HG02938 (cell line): ENCODE measurements around the gene MTERF4.
"Not testable (repeated sequence)": the region's sequence is repeated elsewhere in the genome, so short reads cannot be mapped to it uniquely, and the experiment has no call there.

Experiments
- ATAC-seq: cut with Tn5 transposase; IDR thresholded peaks from one replicate; pipeline ENCODE4 v1.9.1; 2021; ENCODE audit warnings: mild to moderate bottlenecking, moderate library complexity; ENCODE audit not compliant: unreplicated experiment

The MTERF4 gene

DNA sequence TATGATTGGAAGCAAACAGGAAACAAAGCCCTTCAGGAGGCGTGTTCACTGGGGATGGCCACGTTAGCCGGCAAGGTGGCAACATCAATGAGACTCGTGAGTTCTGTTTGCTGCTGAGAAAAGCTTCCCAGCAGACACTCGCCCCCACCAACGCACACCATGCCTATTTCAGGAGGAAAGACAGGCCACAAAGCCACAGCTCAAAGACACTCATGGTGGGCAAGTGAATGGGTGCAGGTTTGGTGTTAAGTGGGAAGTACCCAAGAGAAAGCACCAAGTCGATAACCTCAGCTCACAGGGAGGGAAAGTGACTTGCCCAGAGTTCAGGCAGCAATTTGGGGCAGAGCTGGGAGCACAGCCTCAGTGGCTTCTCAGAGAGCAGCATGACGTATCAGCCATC is 10.5 kb upstream of the MTERF4 start:
- ATAC-seq: no peak

DNA sequence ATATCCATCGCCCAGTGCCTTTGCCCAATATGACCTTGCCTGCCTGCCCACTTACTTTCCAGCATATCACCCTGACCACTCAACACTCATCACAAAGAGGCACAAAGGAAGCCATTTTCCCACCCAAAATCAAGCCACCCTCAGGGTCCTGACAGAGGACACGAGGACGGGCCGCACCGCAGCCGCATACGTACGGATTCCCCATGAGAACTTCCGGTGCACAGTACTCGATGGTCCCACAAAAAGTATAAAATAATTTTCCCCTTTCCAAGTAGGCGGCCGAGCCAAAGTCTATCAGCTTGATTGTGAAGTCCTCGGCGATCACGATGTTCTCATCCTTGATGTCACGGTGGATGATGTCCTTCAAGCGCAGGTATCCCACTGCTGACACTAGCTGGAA is 10.0 kb upstream of the MTERF4 start:
- no peak for ATAC-seq

DNA sequence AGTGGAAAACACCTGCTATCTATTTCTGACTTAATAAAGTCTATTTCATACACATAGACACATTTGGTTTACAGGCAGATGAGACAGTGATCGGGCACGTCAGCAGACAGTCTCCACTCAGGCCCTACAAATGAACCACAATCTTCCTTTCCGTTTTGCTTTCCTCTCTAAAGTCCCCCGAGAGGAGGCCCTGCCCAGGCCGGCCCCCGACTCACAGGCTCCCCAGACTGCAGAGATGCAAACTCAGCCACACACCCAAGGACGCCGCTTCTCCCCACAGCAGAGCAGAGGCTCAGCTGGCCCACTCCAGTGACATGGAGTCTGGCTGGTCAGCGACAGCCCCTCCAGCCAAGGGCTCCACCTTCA is 9.3 kb upstream of the MTERF4 start:
- peak; percentile 36 for ATAC-seq

DNA sequence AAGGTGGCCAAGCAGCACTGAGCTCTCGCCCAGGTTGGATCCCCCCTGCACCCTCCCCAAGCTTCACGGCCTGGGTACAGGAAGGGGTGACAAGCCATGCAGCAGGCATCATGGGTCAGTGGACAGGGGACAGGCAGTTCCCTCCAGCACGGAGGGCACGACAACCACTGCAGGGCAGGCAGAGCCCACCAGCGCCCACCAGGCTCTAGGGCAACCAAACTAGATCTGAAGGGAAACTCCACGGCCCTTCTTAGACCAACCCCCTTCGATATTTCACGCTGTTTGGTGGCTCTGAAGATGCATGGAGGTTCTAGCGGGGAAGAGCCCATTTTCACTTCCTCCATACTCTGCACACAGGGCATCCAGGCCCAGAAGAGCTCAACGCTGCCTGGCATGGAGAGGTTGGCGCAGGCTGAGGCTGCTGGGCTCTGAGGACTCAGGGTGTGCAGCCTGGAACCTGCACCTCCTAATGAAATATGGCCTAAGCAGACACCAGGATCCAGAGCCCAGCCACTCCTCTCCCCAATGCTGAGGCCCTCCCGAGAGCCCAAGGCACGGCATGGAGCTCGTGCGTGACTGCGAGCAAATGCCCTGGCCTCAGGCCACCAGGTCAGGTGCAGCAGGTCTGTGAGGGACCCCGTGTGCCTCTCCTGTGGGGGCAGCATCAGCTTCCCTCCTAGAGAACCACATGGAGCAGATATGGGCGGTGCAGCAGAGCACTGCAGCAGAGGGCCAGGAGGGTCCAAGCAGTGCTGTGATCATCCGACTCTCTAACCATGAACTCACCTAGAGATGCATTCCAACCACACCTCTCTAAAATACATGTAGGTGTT is 8.7 kb upstream of the MTERF4 start:
- peak; percentile 34 for ATAC-seq

DNA sequence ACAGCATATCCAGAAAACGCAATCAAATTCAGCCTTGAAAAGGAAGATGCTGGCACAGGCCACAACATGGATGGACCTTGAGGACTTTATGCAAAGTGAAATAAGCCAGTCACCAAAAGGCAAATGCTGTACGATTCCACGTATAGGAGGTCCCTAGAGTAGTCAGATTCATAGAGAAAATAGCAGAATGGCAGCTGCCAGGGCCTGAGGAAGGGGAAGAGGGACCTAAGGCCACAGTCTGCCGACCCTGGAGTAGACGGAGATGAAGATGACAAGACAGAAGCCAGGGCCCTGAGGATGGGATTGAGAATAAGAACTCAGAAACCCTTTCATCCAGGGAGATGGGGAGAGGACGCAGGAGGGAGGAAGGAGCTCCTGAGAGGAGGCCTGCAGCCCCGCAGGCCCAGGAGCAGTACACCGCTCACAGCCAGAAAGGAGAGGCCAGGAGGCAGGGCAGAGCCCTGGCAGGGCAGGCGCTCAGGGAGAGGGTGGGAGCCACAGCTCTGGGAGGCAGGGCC is 8.1 kb upstream of the MTERF4 start:
- peak; percentile 7 for ATAC-seq

GRCh38 chr2:241109210-241110088 is 7.4 kb upstream of the MTERF4 start:
- no peak for ATAC-seq

- ATAC-seq: no peak
Measured at GRCh38 chr2:241108271-241109209, 6.5 kb upstream of the MTERF4 start.

- ATAC-seq: no peak
Measured at GRCh38 chr2:241107031-241107783, 5.1 kb upstream of the MTERF4 start.

DNA sequence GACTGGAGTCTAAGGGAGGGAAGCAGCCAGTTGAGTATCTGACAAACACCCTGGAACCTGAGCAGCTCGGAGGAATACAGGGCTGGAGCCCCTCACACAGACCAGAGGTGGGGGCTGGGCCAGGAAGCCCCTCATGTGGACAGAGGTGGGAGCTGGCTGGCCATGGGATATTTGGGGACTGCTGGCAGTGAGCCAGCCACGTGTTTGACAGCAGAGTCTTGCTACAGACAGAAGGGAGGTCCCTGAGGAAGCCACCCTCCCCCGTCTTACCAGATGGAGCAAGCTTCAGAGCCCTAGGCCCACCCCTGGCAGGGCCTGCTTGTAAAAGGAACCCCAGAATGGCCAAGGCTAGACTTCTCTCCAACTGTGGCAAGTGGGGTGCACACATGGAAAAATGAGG is 3.6 kb upstream of the MTERF4 start:
- no peak for ATAC-seq

GRCh38 chr2:241104611-241105010 is 2.5 kb upstream of the MTERF4 start:
- ATAC-seq: not testable (repeated sequence)

DNA sequence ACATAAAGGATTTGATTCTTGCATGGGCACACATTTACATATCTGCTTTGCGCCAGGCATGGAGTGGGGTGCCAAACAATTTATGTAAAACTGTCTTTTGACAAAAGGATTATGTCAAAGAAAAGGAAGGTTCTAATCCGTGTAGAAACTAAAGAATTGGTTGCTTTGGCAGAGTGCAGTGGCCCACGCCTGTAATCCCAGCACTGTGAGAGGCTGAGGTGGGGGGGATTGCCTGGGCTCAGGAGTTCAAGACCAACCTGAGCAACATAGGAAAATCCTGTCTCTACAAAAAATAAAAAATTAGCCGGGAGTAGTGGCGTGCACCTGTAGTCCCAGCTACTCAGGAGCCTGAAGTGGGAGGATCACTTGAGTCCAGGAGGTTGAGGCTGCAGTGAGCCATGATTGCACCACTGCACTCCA is 1.1 kb upstream of the MTERF4 start:
- ATAC-seq: no peak

DNA sequence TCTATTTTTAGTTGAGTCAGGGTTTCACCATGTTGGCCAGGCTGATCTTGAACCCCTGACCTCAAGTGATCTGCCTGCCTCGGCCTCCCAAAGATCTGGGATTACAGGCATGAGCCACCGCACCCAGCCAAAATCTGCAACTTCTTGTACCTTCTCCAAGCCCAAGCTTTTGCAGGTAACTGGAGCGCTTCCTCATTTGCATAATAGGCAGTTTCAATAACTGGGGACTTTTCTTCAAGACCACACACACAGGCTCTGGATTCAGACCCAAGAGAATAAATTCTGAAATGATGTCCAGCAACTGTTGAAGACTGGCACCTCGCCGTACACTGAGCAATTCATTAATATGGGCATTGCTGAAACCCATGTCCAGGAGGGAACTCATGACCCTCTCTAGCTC is 2.8 kb downstream of the MTERF4 start:
- ATAC-seq: no peak

DNA sequence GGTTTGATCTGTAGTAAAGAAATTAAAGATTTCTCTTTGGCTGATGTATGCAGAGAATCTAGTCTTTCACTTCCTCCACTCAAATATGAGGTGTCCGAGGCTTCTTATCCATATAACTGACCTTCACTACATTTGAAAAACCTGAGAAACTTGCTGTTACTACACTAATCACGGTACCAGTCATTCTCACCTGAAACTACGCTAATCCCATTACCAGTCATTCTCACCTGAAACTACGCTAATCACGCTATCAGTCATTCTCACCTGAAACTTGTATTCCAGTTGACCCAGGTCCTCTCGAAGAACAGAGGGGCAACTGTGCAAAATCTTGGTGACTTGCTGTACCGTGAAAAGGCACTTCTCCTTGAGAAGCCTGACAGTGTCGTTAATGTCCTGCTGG is 5.1 kb downstream of the MTERF4 start:
- peak; percentile 58 for ATAC-seq

DNA sequence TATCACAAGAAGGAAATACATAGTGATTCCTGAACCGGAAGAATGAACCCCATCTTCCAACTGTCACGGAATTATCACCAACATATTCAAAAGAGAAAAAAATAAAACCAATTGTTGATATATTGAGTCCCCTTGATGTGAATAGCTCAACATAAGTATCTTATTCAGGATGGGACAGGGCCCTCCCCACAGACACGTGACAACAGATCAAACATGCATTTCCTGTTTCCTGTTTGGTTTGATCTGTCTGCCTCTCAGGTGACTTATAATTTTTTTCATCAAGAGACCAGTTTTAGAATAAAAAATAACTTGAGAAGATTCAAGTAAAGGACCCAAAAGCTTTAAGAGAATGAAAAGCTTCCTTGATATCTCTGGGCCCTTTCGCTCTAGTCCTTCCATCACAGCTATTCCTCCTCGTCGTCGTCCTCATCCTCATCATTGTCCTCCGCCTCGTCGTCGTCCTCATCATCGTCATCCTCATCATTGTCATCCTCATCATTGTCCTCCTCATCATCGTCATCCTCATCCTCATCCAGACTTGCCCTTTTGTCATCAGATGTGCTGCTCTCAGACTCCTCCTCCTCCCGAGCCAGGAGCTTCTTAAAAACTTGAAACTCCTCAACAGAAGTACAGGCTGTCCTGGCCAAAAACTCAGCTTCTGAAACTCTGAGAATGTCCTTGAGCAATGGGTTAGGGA is 6.3 kb downstream of the MTERF4 start:
- no peak for ATAC-seq

- no peak for ATAC-seq
Measured at GRCh38 chr2:241094924-241095420, 7.1 kb downstream of the MTERF4 start.

DNA sequence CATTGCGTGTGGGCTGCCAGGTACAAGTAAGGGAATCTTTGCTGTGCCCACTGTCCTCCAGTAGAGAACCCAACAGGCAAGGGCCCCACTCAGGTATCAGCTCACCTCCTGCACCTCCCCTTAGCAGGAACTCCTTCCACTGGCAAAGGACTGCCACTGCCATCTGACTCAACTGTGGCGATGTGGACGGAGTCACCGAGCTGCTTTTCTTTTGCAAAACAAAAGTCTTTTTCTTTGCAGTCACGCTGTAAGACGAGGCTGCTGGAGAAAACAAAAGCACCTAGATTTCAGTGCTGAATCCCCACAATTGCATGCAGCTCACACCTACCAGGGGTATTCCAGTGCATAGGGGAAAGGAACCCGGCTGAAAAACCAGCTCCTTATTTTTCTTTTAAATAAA is 7.9 kb downstream of the MTERF4 start:
- no peak for ATAC-seq

DNA sequence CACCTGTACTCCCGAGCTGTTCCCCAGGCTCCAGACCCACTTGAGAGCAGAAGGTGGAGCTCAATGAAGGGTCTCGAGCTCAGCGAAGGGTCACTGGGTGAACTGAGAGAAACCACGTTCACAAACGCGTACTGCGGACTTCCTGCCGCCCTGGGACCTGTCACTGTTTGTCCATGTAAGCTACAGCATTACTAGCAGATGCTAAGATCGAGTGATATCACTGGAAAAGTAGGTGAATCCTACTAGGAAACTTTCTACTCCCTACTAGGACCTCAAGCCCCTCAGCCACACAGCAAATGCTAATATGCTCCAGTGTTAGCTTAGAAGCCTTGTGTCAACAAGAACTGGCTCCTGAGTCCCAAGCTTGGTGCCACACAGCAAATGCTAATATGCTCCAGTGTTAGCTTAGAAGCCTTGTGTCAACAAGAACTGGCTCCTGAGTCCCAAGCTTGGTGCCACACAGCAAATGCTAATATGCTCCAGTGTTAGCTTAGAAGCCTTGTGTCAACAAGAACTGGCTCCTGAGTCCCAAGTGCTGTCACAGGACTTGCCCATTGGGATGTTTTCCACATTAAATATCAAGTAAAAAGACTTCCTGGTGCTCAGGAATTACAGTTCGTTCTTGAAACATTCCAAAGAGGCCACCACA is 8.8 kb downstream of the MTERF4 start:
- not testable (repeated sequence) for ATAC-seq

DNA sequence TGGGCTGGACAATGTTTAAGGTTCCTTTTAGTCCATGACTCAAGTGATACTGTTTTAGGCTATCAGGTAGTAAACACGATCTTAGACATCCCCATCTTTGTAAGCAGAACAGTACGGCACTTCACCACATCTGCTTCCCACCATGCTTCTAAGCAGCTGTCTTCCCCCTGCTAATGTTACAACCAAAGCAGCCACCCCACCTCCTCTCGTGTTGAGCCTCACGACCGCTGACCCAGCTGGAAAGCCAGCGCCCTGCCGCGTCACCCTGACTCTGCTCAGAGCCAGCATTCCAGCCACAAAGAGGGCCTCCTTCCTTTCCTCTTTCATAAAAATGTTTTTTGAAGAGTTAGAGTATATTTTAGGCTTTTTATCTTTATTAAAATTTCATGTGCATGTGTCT is 9.4 kb downstream of the MTERF4 start:
- ATAC-seq: no peak
